Activated CD8-positive, alpha-beta T cell treated with anti-CD3 and anti-CD28 coated beads, Interleukin-2, amount 10 ng/mL, durations not matched to agents 7 days and 5 days (primary cell): Measurements from ENCODE around the gene RAD17. TPM values are rescaled to one million over a fixed set of nuclear protein-coding genes. Genes with fewer than 3 reads are reported as not detected.
"Not testable (repeated sequence)": the region's sequence is repeated elsewhere in the genome, so short reads cannot be mapped to it uniquely, and the experiment has no call there.

Experiments
- ATAC-seq: fragments of 150-1000 bp; cut with Tn5 transposase; one replicate; pipeline ENCODE4 v1.10.0; 2021; ENCODE audit warnings: moderate library complexity
- CTCF ChIA-PET: fragments of 350-600 bp; sonication (Branson Sonifier 250); formaldehyde crosslinking; loops from one replicate; lab custom pipeline; 2021; ENCODE audit warnings: antibody characterized with exemption; lab: Charles Lee
- POLR2A ChIA-PET: fragments of 350-600 bp; sonication (Branson Sonifier 250); formaldehyde crosslinking; loops from one replicate; lab custom pipeline; 2021; ENCODE audit warnings: antibody characterized with exemption; lab: Charles Lee
- DNase-seq: peaks from one replicate; pipeline ENCODE4 v3.0.0-alpha.2; 2020
- H3K27ac Mint-ChIP-seq: one replicate; pipeline ENCODE4 v1.8.0; 2021; ENCODE audit warnings: mild to moderate bottlenecking, mixed read lengths
- H3K27me3 Mint-ChIP-seq: one replicate; pipeline ENCODE4 v1.8.0; 2021; ENCODE audit warnings: low read depth, mixed read lengths
- H3K36me3 Mint-ChIP-seq: one replicate; pipeline ENCODE4 v1.8.0; 2021; ENCODE audit warnings: low read depth, mixed read lengths
- H3K4me1 Mint-ChIP-seq: one replicate; pipeline ENCODE4 v1.8.0; 2021; ENCODE audit warnings: low read depth, mixed read lengths
- H3K4me3 Mint-ChIP-seq: one replicate; pipeline ENCODE4 v1.8.0; 2021; ENCODE audit warnings: mild to moderate bottlenecking, mixed read lengths
- H3K9me3 Mint-ChIP-seq: one replicate; pipeline ENCODE4 v1.8.0; 2022; ENCODE audit warnings: mixed read lengths; ENCODE audit not compliant: insufficient read depth
- total RNA-seq, 2 experiments: library from RNA; stranded (reverse); gene quantifications; one replicate each; pipeline ENCODE4 v1.2.3, GENCODE V29; 2021

Gene RAD17, protein sequence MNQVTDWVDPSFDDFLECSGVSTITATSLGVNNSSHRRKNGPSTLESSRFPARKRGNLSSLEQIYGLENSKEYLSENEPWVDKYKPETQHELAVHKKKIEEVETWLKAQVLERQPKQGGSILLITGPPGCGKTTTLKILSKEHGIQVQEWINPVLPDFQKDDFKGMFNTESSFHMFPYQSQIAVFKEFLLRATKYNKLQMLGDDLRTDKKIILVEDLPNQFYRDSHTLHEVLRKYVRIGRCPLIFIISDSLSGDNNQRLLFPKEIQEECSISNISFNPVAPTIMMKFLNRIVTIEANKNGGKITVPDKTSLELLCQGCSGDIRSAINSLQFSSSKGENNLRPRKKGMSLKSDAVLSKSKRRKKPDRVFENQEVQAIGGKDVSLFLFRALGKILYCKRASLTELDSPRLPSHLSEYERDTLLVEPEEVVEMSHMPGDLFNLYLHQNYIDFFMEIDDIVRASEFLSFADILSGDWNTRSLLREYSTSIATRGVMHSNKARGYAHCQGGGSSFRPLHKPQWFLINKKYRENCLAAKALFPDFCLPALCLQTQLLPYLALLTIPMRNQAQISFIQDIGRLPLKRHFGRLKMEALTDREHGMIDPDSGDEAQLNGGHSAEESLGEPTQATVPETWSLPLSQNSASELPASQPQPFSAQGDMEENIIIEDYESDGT
- 10 to 100 TPM; 22.6 TPM for total RNA-seq

DNA sequence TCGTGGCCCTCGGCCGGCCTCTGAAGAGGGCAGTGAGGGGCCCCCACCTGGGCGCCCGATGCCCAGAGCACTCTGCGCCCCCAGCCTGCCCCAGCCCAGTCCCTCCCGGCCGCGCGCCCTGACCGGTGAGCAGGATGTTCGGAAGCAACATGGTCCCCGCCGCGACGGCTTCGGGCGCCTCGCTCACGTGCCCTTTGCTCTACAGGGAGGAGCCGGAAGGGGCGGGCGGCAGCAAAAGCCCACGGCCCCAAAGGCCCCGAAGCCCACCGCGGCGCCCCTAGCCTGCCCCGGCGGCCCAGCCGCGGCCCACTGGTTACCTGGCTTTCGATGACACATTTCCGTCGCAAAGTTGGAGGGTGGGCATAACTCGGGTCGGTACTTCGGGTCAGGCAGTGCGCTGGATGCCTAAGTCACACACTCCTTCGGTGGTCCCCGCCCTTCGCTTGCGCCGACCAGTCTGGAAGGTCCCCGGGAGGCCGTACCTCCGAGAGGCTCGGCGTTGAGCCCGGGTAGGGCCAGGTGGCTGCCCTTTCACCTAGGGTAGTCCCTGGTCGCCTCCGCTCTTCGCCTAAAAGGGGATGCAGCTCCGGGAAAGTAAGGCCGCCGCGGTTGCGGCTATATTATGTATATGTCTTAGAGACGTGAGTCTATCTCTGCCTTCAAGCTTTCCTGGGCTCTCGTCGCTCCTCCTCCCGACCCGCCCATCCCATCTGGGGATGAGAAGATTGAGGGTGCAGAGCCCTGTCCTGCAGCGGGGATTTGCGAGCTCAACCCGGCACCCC, at the start of gene RAD17, which contains the start of the genes AK6 and TAF9:
Gene RAD17, plus strand, starts transcription at position 479 of the 782 bp plus-strand sequence. CDS start 2,391 bp downstream, outside the sequence.
Gene AK6, minus strand, starts transcription at position 181 of the 782 bp plus-strand sequence. Its CDS starts 30 bp downstream, at position 151.
Gene TAF9, minus strand, starts transcription at position 181 of the 782 bp plus-strand sequence. CDS start 3,783 bp downstream, outside the sequence.
- Mint-ChIP-seq H3K36me3 (peaks cover 30% of the 10 kb centered on the region), H3K9me3 (no peaks in the 10 kb centered on the region), H3K27me3 (no peaks in the 10 kb centered on the region), H3K4me3 (peak within 1 kb of the TSS; percentile 99), H3K4me1 (peaks cover 38% of the 10 kb centered on the region), H3K27ac (peak within 1 kb of the TSS; percentile 99)
- POLR2A ChIA-PET: interaction anchor here (0.5 to 1.1 kb wide), 7 partner anchors 9 to 135 kb away, joined by 3 to 4 read pairs (median 3); partner anchors contain the start of gene CDK7
- CTCF ChIA-PET: interaction anchor here (0.8 to 1.0 kb wide), 2 partner anchors 39 to 276 kb away, joined by 3 read pairs; partner anchors contain the start of gene SLC30A5
- ATAC-seq (peak; percentile 96), DNase-seq (peak; percentile 94)

DNA sequence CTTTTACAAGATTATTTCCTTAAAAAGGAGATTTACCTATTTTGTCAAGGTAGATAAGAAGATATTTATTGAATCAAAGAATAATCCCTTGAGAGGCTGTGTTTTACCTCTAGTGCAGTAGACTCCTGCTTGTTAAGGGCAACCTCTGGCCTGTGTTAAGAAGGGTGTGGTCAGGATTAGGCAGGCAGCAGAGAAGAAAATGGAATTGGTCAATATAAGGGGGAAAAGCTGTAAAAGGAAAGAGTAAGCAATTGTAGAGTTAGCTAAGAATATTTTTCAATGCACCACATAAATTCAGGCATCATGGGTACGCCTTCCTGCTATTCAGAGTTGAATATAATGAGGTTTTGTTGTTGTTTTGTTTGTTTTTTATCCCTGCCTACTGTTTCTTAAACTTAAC, 43.3 kb upstream of the RAD17 start:
- H3K27ac Mint-ChIP-seq: no peak overlapping the region
- DNase-seq: no peak
- ATAC-seq: no peak
- POLR2A ChIA-PET: no interaction called here
- CTCF ChIA-PET: interaction anchor here (1.0 to 1.9 kb wide), 3 partner anchors 8 to 283 kb away, joined by 3 to 4 read pairs (median 4); no protein-coding TSS in a partner anchor
- peaks cover 6% of the 10 kb centered on the region for H3K36me3 Mint-ChIP-seq
- no peaks in the 10 kb centered on the region for H3K27me3 Mint-ChIP-seq
- no peaks in the 10 kb centered on the region for H3K4me1 Mint-ChIP-seq
- no peak overlapping the region for H3K4me3 Mint-ChIP-seq
- no peaks in the 10 kb centered on the region for H3K9me3 Mint-ChIP-seq

DNA sequence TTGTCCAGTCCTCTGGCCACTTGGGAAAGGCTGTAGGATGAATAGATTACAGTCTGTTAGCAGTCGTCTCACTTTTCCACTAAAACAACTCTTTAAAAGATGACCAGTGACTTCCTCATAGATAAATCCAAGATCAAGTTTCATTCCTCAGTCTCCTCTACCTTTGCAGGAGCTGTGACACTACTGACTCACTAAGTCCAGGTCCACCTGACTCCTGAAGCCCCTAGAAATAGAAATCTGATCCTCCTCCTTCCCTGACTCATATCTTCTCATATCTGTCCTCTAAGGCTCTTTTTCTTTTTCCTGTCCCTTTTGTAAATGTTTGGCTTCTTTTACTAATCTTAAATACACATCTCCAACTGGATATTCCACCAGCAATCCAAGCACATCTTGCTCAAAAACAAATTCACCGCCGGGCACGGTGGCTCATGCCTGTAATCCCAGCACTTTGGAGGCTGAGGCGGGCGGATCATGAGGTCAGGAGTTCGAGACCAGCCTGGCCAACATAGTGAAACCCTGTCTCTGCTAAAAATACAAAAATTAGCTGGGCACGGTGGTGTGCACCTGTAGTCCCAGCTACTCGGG, 39.6 kb upstream of the RAD17 start:
- Mint-ChIP-seq H3K36me3 (peaks cover 10% of the 10 kb centered on the region), H3K27me3 (no peaks in the 10 kb centered on the region), H3K27ac (no peak overlapping the region), H3K9me3 (peaks cover 3% of the 10 kb centered on the region), H3K4me1 (peaks cover 21% of the 10 kb centered on the region), H3K4me3 (no peak overlapping the region)
- no peak for DNase-seq
- CTCF ChIA-PET: no interaction called here
- no peak for ATAC-seq
- POLR2A ChIA-PET: no interaction called here

DNA sequence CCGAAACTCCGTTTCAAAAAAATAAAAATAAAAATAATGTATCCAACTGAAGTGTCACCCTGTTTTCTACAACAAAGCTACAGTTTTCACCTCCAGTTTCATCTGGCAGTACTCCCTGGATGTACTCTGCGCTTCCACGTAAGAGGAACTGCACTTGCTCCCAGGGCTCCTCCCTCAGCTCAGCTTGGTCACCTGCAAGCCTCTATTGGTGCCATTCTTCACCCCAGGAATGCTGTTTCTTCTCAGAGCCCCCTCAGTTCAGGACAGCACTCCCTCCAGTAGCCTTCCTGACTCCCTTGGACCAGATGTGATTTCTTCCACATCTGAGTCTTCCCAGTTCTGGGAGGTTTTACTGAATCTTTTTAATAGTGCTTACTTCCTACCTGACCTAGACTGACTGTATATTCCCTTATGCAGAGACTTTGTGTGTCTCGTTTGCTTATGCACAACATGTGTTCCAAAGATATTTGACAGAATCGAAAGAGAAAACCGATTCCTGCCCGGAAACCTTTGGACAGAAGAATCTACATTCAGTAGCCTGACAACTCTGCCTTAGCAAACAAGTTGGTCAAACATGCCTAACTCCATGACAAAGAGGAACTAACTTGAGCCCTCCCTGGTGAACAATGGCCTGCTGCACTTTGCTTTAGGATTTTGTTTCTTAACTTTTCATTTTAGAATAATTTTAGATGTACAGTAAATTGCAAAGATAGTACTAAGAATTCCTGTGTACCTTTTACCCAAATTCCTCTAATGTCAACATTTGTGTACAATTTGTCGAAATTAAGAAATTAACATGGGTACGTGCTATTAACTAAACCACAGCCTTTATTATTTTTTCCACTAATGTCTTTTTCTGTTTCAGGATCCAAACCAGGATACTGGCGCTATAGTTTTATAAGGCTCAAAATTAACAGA, 37.8 kb upstream of the RAD17 start:
- ChIA-PET POLR2A (interaction anchor here (0.6 to 1.1 kb wide), 5 partner anchors 14 to 142 kb away, joined by 3 read pairs; partner anchors contain the start of gene CDK7), CTCF (interaction anchor here (1.1 to 1.2 kb wide), 2 partner anchors 238 to 289 kb away, joined by 5 to 8 read pairs; partner anchors contain the start of gene SLC30A5)
- no peaks in the 10 kb centered on the region for H3K27me3 Mint-ChIP-seq
- peak overlapping the region; percentile 84 for H3K4me3 Mint-ChIP-seq
- DNase-seq (no peak), ATAC-seq (no peak)
- peaks cover 21% of the 10 kb centered on the region for H3K4me1 Mint-ChIP-seq
- peak overlapping the region; percentile 96 for H3K27ac Mint-ChIP-seq
- H3K36me3 Mint-ChIP-seq: peaks cover 10% of the 10 kb centered on the region
- peaks cover 3% of the 10 kb centered on the region for H3K9me3 Mint-ChIP-seq

DNA sequence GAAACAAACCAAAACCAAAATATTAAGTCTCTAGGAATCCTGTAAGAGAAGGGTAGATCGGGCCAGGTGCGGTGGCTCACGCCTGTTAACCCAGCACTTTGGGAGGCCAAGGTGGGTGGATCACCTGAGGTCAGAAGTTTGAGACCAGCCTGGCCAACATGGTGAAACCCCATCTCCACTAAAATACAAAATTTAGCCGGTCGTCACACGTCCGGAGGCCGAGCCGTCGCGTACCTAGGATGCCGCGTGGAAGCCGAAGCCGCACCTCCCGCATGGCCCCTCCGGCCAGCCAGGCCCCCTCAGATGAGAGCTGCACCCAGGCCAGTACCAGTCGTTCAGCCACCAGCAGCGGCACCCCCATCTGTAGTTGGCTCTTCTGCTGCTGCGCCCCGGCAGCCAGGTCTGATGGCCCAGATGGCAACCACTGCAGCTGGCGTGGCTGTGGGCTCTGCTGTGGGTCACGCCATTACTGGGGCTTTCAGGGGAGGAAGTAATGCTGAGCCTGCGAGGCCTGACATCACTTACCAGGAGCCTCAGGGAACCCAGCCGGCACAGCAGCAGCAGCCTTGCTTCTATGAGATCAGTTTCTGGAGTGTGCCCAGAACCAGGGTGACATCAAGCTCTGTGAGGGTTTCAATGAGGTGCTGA, 35.8 kb upstream of the RAD17 start:
- not testable (repeated sequence) for H3K27ac Mint-ChIP-seq
- ChIA-PET CTCF (interaction anchor here (1.0 to 4.2 kb wide), 10 partner anchors 7 to 290 kb away, joined by 3 to 36 read pairs (median 6); partner anchors contain the start of genes CDK7 and SLC30A5), POLR2A (interaction anchor here (0.9 kb wide), 1 partner anchor 144 kb away, joined by 3 read pairs; the partner anchor contains the start of gene CENPH)

DNA sequence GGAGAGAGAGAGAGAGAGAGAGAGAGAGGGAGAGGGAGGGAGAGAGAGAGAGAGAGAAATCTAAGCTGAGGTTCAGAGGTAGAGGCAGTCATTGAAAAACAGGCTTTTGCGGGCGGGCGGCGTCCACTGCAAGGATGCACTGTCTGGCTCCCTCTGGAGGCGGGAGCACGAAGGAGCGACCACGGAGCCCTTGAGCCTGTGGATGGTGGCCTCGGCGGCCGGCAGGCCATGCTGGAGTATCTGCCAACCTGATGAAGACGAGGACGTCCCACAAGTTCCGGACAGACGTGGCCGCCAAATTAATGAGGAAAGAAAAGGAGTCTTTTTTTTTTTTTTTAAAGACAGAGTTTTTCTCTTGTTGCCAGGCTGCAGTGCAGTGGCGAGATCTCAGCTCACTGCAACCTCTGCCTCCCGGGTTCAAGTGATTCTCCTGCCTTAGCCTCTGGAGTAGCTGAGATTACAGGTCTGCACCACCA, 34.8 kb upstream of the RAD17 start:
- ChIA-PET CTCF (interaction anchor here (0.6 to 4.2 kb wide), 16 partner anchors 8 to 292 kb away, joined by 3 to 36 read pairs (median 4); partner anchors contain the start of genes CDK7 and SLC30A5), POLR2A (interaction anchor here (0.9 kb wide), 1 partner anchor 145 kb away, joined by 3 read pairs; the partner anchor contains the start of gene CENPH)
- Mint-ChIP-seq H3K36me3 (peaks cover 9% of the 10 kb centered on the region), H3K27ac (no peak overlapping the region), H3K27me3 (no peaks in the 10 kb centered on the region), H3K9me3 (peaks cover 3% of the 10 kb centered on the region), H3K4me3 (no peak overlapping the region), H3K4me1 (peaks cover 21% of the 10 kb centered on the region)
- ATAC-seq (peak; percentile 70), DNase-seq (peak; percentile 87)

More for the DNA sequence above, 35.8 kb upstream of the RAD17 start:
- not testable (repeated sequence) for H3K27me3 Mint-ChIP-seq, H3K36me3 Mint-ChIP-seq, H3K4me3 Mint-ChIP-seq, ATAC-seq, H3K9me3 Mint-ChIP-seq, DNase-seq
- H3K4me1 Mint-ChIP-seq: peaks cover 21% of the 10 kb centered on the region

DNA sequence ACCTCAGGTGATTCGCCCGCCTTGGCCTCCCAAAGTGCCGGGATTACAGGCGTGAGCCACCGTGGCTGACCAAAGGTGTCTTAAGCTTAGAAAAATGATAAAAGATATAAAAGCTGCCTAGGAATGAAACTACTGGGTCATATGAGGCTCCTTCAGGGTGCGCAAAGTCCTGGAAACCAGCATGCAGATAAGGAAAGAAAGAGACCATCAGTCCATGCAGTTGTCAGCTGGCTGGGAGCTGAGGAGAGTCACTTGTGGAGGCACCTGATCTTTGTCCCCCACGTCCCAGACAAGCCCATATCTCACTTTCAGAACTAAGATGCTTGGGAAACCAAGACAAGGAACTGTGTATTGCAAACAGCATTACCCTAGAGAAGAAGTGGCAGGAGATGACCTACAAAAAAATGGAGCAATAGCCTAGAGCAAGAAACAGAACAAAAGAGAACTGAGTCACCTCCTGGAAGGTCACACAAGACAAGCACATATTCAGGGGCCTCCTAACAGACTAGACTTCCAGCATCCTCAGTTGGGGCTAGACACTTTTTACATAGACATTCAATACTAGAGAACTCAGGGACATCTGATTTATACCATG, 34.2 kb upstream of the RAD17 start:
- ATAC-seq (no peak), DNase-seq (no peak)
- Mint-ChIP-seq H3K4me3 (no peak overlapping the region), H3K36me3 (peaks cover 6% of the 10 kb centered on the region), H3K9me3 (peaks cover 3% of the 10 kb centered on the region), H3K4me1 (peaks cover 21% of the 10 kb centered on the region), H3K27ac (no peak overlapping the region), H3K27me3 (no peaks in the 10 kb centered on the region)
- ChIA-PET POLR2A (no interaction called here), CTCF (interaction anchor here (0.8 to 4.2 kb wide), 9 partner anchors 8 to 292 kb away, joined by 3 to 36 read pairs (median 7); partner anchors contain the start of genes CDK7 and SLC30A5)

DNA sequence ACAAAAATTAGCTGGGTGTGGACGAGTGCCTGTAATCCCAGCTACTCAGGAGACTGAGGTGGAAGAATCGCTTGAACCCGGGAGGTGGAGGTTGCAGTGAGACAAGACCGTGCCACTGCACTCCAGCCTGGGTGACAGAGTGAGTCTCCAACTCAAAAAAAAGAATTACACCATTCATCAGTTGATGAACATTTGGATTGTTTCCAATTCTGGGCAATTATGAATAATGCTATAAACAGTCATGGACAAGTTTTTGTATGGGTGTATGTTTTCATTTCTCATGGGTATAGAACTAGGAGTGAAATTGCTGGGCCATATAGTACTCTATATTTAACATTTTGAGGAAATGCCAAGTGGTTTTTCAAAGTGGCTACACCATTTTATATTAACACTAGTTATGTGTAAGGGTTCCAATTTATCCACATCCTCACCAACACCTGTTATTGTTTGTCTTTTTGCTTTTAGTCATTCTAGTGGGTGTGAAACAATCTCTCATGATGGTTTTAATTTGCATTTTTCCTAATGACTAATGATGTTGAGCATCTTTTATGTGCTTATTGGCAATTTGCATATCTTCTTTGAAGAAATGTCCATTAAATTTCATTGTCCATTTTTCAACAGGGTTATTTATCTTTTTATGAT, 28.0 kb upstream of the RAD17 start:
- no peaks in the 10 kb centered on the region for H3K27me3 Mint-ChIP-seq
- POLR2A ChIA-PET: no interaction called here

DNA sequence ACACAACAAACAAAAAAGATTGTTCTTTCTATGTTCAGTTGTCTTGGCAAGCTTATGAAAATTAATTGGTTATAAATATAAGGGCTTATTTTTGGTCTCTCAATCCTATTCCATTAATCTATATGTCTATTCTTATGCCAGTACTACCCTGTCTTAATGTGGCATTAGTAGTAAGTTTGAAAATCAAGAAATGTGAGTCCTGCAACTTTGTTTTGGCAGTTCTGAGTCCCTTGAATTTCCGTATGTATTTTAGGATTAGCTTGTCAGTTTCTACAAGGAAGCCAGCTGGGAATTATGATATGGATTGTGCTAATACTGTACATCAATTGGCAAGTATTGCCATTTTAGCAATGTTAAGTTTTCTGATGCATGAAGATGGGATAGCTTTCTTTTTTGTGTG, 26.5 kb upstream of the RAD17 start:
- no peak overlapping the region for H3K27ac Mint-ChIP-seq
- no peaks in the 10 kb centered on the region for H3K9me3 Mint-ChIP-seq
- no peaks in the 10 kb centered on the region for H3K36me3 Mint-ChIP-seq
- DNase-seq (no peak), ATAC-seq (no peak)
- no peaks in the 10 kb centered on the region for H3K4me1 Mint-ChIP-seq
- POLR2A ChIA-PET: no interaction called here
- CTCF ChIA-PET: interaction anchor here (0.5 to 1.9 kb wide), 3 partner anchors 8 to 300 kb away, joined by 3 to 11 read pairs (median 6); no protein-coding TSS in a partner anchor
- H3K4me3 Mint-ChIP-seq: no peak overlapping the region
- no peaks in the 10 kb centered on the region for H3K27me3 Mint-ChIP-seq

More for the DNA sequence above, 28.0 kb upstream of the RAD17 start:
- Mint-ChIP-seq H3K9me3 (no peaks in the 10 kb centered on the region), H3K27ac (no peak overlapping the region), H3K4me3 (no peak overlapping the region), H3K36me3 (no peaks in the 10 kb centered on the region), H3K4me1 (no peaks in the 10 kb centered on the region)
- ATAC-seq (no peak), DNase-seq (no peak)
- CTCF ChIA-PET: no interaction called here
